K562 (cell line): ENCODE measurements around the gene GAMT. TPM values are rescaled to one million over a fixed set of nuclear protein-coding genes. Genes with fewer than 3 reads are reported as not detected.

Experiments
- BDP1 ChIP-seq: IDR thresholded peaks from 3 replicates; pipeline ENCODE4 v1.6.1; 2011; ENCODE audit not compliant: insufficient read length, insufficient read depth
- CXXC5 ChIP-seq: fragments of 250-450 bp; sonication (Bioruptor Pico); IDR thresholded peaks from 2 replicates; pipeline ENCODE4 v1.8.0; 2022; ENCODE audit warnings: inconsistent platforms, mild to moderate bottlenecking, moderate library complexity
- DDX20 ChIP-seq: fragments of 450-650 bp; IDR thresholded peaks from 2 replicates; pipeline ENCODE4 v1.6.1; 2016; ENCODE audit warnings: missing genetic modification characterization, low read depth, mild to moderate bottlenecking, missing compliant biosample characterization, moderate library complexity
- ERF ChIP-seq: fragments of 450-650 bp; formaldehyde crosslinking; IDR thresholded peaks from 2 replicates; pipeline ENCODE4 v1.4.0; 2020; ENCODE audit warnings: mild to moderate bottlenecking, mixed read lengths
- FIP1L1 ChIP-seq: fragments of 200-400 bp; formaldehyde crosslinking; IDR thresholded peaks from 2 replicates; pipeline ENCODE4 v1.6.1; 2018; ENCODE audit warnings: mild to moderate bottlenecking, low read depth, low read length; ENCODE audit not compliant: poor library complexity, severe bottlenecking
- HEY1 ChIP-seq: fragments of 250-450 bp; sonication (Bioruptor Pico); IDR thresholded peaks from 2 replicates; pipeline ENCODE4 v1.5.0; 2020; ENCODE audit warnings: mild to moderate bottlenecking, moderate library complexity, borderline replicate concordance
- LCOR ChIP-seq: sonication (generic); formaldehyde crosslinking; IDR thresholded peaks from 2 replicates; pipeline ENCODE4 v1.8.0; 2022; ENCODE audit warnings: mild to moderate bottlenecking, missing genetic modification reagents
- MBD2 ChIP-seq: sonication (generic); IDR thresholded peaks from 2 replicates; pipeline ENCODE4 v1.6.1; 2016; ENCODE audit warnings: low read depth, borderline replicate concordance
- MCM7 ChIP-seq, 2 experiments: fragments of 450-650 bp; IDR thresholded peaks; 2 replicates each; pipeline ENCODE4 v1.6.1; 2016 to 2018
- POLR2AphosphoS5 ChIP-seq: IDR thresholded peaks from 2 replicates; pipeline ENCODE4 v1.6.1; 2011; ENCODE audit warnings: mild to moderate bottlenecking, low read depth, low read length, moderate library complexity; ENCODE audit not compliant: control insufficient read depth, insufficient read depth
- POLR3A ChIP-seq: IDR thresholded peaks from 2 replicates; pipeline ENCODE4 v1.6.1; 2011; ENCODE audit warnings: borderline replicate concordance, mild to moderate bottlenecking, moderate library complexity; ENCODE audit not compliant: insufficient read length, insufficient read depth; ENCODE audit errors: extremely low read depth
- RBM34 ChIP-seq: fragments of 200-400 bp; formaldehyde crosslinking; IDR thresholded peaks from 2 replicates; pipeline ENCODE4 v1.6.1; 2018; ENCODE audit warnings: low read length, borderline replicate concordance; ENCODE audit not compliant: insufficient read depth
- SUPT5H ChIP-seq: fragments of 450-650 bp; IDR thresholded peaks from 2 replicates; pipeline ENCODE4 v1.6.1; 2016
- TEAD2 ChIP-seq: fragments of 450-650 bp; IDR thresholded peaks from 2 replicates; pipeline ENCODE4 v1.6.1; 2016; ENCODE audit warnings: missing genetic modification characterization, control low read depth, missing compliant biosample characterization
- TEAD4 ChIP-seq, 2 experiments: sonication (generic) in 1 of 2; formaldehyde crosslinking in 1 of 2; IDR thresholded peaks; 2 replicates each; pipeline versions ENCODE4 v1.6.1 to v1.8.0; 2012 to 2022; ENCODE audit warnings: borderline replicate concordance in 1 of 2, inconsistent platforms in 1 of 2, low read length in 1 of 2, mild to moderate bottlenecking in 1 of 2, missing genetic modification reagents in 1 of 2
- ZNF239 ChIP-seq: fragments of 250-450 bp; sonication (Bioruptor Pico); IDR thresholded peaks from 2 replicates; pipeline ENCODE4 v1.4.0; 2020; ENCODE audit warnings: mild to moderate bottlenecking
- ZNF347 ChIP-seq: fragments of 450-650 bp; formaldehyde crosslinking; IDR thresholded peaks from 2 replicates; pipeline ENCODE4 v1.4.0; 2020; ENCODE audit warnings: low read depth, mild to moderate bottlenecking, moderate library complexity
- ZNF584 ChIP-seq: fragments of 200-800 bp; sonication (Bioruptor generic); IDR thresholded peaks from 2 replicates; pipeline ENCODE4 v1.6.1; 2016; ENCODE audit warnings: low read depth, mild to moderate bottlenecking, missing genetic modification characterization, missing compliant biosample characterization
- ZNF668 ChIP-seq: fragments of 250-450 bp; sonication (Bioruptor Pico); IDR thresholded peaks from 2 replicates; pipeline ENCODE4 v1.8.0; 2022; ENCODE audit warnings: mild to moderate bottlenecking, inconsistent platforms
- polyA plus RNA-seq, 8 experiments: library from polyadenylated mRNA; depleted of rRNA in 4 of 8; stranded (reverse) in 5 of 8; unstranded in 3 of 8; fragments of >200 nt; fragmentation: Nextera tagmentation in 2 of 8; fragmentation: Illumina TruSeq in 1 of 8; extraction: Ambion mirVana in 2 of 8; extraction: Trizol in 1 of 8; gene quantifications; 2 replicates each; pipeline versions ENCODE4 v1.2.1 to v1.2.3, GENCODE V29; 2011 to 2014; ENCODE audit warnings: inconsistent platforms in 1 of 8, missing spikeins in 1 of 8
- total RNA-seq, 7 experiments: library from RNA; depleted of rRNA in 6 of 7; stranded (reverse); fragments of >200 nt in 6 of 7; fragmentation: Illumina TruSeq in 2 of 7; extraction: Trizol in 2 of 7; gene quantifications; 2 replicates each; pipeline versions ENCODE4 v1.2.1 to v1.2.3, GENCODE V29; 2011 to 2021; ENCODE audit warnings: low replicate concordance in 1 of 7
- TF ChIP-seq, protein P1 (sequence below): sonication (generic); formaldehyde crosslinking; IDR thresholded peaks from 2 replicates; pipeline ENCODE4 v1.8.0; 2022; ENCODE audit warnings: mild to moderate bottlenecking, missing genetic modification reagents, borderline replicate concordance
- TF ChIP-seq, protein P2 (sequence below): sonication (generic); formaldehyde crosslinking; IDR thresholded peaks from 2 replicates; pipeline ENCODE4 v1.8.1; 2022; ENCODE audit warnings: missing genetic modification reagents
- TF ChIP-seq, protein P3 (sequence below): fragments of 450-650 bp; IDR thresholded peaks from 2 replicates; pipeline ENCODE4 v1.6.1; 2017; ENCODE audit warnings: antibody characterized with exemption

Gene GAMT
- total and polyA plus RNA-seq, 9 of the 15 experiments (the other 6 are each of a cell fraction or from before 2014, with no cell fraction given) = 1.3 to 35.3 (median 27.2) TPM

DNA sequence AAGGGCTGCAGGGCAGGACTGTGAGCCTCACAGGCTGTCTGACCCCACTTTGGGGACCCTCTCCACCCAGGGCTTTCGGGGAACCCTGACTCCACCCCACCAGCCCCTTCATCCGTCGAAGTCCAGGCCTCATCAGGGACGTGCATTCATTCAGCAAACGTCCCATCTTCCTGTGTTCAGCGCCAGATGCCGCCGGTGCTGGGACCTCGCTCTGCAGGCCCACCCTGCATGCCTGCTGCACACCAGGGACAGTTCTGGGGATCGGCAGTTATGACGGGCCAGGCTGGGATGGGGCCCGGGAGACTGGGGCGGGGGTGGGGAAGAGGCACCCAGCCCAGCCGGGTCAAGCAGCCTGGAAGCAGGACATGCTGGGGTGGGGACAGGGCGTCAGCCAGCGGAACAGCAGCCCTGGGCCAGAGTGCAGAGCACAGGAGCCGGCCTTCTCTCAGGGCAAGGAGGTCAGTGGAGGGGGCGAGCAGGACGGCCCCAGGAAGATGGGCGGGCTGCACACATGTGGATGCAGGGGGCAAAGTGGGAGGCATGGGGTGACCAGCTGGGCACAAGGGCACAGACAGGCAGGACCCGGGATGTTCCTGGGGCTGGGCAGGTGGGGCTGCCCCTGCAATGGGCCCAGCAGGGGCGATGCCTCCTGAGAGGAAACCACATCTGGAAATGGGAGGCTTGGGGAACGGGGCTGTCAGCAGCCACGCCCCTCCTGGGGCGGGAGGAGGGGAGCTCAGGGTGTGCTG is 5.1 kb downstream of the GAMT start (continued):
- TF ChIP-seq MCM7 (IDR thresholded peaks at IDR 0.05) = no peak
- TF ChIP-seq RBM34 = no peak
- TF ChIP-seq, protein P1, sequence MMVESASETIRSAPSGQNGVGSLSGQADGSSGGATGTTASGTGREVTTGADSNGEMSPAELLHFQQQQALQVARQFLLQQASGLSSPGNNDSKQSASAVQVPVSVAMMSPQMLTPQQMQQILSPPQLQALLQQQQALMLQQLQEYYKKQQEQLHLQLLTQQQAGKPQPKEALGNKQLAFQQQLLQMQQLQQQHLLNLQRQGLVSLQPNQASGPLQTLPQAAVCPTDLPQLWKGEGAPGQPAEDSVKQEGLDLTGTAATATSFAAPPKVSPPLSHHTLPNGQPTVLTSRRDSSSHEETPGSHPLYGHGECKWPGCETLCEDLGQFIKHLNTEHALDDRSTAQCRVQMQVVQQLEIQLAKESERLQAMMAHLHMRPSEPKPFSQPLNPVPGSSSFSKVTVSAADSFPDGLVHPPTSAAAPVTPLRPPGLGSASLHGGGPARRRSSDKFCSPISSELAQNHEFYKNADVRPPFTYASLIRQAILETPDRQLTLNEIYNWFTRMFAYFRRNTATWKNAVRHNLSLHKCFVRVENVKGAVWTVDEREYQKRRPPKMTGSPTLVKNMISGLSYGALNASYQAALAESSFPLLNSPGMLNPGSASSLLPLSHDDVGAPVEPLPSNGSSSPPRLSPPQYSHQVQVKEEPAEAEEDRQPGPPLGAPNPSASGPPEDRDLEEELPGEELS (CRISPR knock-in tag) = 0 out of 2 replicates have a peak, but pooled peaks have one; percentile 46
- no peak for TF ChIP-seq LCOR
- TF ChIP-seq SUPT5H = peak; percentile 60
- no peak for TF ChIP-seq ZNF239
- no peak for TF ChIP-seq MBD2
- TF ChIP-seq CXXC5 (CRISPR knock-in tag) = no peak
- no peak for TF ChIP-seq BDP1
- TF ChIP-seq ZNF668 (CRISPR knock-in tag) = no peak
- TF ChIP-seq TEAD4 (IDR thresholded peaks at IDR 0.05; ENCODE audit: low read length) = no peak
- TF ChIP-seq TEAD4 (CRISPR knock-in tag; IDR thresholded peaks at IDR 0.05; ENCODE audit: borderline replicate concordance) = no peak
- peak; percentile 19; the same call in 1 of the 2 replicates for TF ChIP-seq POLR2AphosphoS5
- peak; percentile 22 for TF ChIP-seq FIP1L1
- TF ChIP-seq, protein P2, sequence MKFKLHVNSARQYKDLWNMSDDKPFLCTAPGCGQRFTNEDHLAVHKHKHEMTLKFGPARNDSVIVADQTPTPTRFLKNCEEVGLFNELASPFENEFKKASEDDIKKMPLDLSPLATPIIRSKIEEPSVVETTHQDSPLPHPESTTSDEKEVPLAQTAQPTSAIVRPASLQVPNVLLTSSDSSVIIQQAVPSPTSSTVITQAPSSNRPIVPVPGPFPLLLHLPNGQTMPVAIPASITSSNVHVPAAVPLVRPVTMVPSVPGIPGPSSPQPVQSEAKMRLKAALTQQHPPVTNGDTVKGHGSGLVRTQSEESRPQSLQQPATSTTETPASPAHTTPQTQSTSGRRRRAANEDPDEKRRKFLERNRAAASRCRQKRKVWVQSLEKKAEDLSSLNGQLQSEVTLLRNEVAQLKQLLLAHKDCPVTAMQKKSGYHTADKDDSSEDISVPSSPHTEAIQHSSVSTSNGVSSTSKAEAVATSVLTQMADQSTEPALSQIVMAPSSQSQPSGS = no peak
- TF ChIP-seq HEY1 (CRISPR knock-in tag) = no peak
- TF ChIP-seq ZNF584 = no peak
- no peak for TF ChIP-seq DDX20 (tag)
- no peak for TF ChIP-seq ZNF347 (CRISPR knock-in tag)
- TF ChIP-seq ERF (CRISPR knock-in tag) = no peak
- no peak for TF ChIP-seq POLR3A
- no peak for TF ChIP-seq TEAD2
- TF ChIP-seq, protein P3, sequence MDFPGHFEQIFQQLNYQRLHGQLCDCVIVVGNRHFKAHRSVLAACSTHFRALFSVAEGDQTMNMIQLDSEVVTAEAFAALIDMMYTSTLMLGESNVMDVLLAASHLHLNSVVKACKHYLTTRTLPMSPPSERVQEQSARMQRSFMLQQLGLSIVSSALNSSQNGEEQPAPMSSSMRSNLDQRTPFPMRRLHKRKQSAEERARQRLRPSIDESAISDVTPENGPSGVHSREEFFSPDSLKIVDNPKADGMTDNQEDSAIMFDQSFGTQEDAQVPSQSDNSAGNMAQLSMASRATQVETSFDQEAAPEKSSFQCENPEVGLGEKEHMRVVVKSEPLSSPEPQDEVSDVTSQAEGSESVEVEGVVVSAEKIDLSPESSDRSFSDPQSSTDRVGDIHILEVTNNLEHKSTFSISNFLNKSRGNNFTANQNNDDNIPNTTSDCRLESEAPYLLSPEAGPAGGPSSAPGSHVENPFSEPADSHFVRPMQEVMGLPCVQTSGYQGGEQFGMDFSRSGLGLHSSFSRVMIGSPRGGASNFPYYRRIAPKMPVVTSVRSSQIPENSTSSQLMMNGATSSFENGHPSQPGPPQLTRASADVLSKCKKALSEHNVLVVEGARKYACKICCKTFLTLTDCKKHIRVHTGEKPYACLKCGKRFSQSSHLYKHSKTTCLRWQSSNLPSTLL = no peak
